CD4-positive, alpha-beta T cell treated with Interleukin-21 for 1 hour (primary cell): ENCODE data around the gene ITGA7.

Experiments
- DNase-seq: peaks from one replicate; pipeline ENCODE4 v3.0.0-alpha.2; 2020

The ITGA7 gene

GRCh38 chr12:55717011-55718007 is 9.6 kb upstream of the ITGA7 start:
- DNase-seq = no peak

- DNase-seq = no peak
Observed at GRCh38 chr12:55716582-55716957, 8.9 kb upstream of the ITGA7 start.

- DNase-seq = peak; percentile 92
Observed at GRCh38 chr12:55715833-55716581, 8.3 kb upstream of the ITGA7 start, which contains the start of gene BLOC1S1. BLOC1S1 (plus strand) TSS chr12:55716046; CDS start chr12:55716052, 6 bp downstream.

GRCh38 chr12:55715169-55715764 is 7.6 kb upstream of the ITGA7 start:
- DNase-seq = no peak

GRCh38 chr12:55713721-55714120 is 6.0 kb upstream of the ITGA7 start:
- DNase-seq = no peak

GRCh38 chr12:55712700-55713415 is 5.2 kb upstream of the ITGA7 start:
- DNase-seq = no peak

GRCh38 chr12:55711786-55712553 is 4.3 kb upstream of the ITGA7 start:
- DNase-seq = no peak

GRCh38 chr12:55708695-55709233 is 1.1 kb upstream of the ITGA7 start:
- DNase-seq = no peak

- no peak for DNase-seq
Observed at GRCh38 chr12:55707219-55707671, 459 bp downstream of the ITGA7 start.

GRCh38 chr12:55706568-55707218 is 1.0 kb downstream of the ITGA7 start:
- no peak for DNase-seq

GRCh38 chr12:55705782-55706402 is 1.8 kb downstream of the ITGA7 start:
- no peak for DNase-seq

GRCh38 chr12:55704824-55705718 is 2.6 kb downstream of the ITGA7 start:
- DNase-seq = no peak

GRCh38 chr12:55703901-55704761 is 3.6 kb downstream of the ITGA7 start:
- no peak for DNase-seq

- DNase-seq = no peak
Observed at GRCh38 chr12:55703288-55703687, 4.4 kb downstream of the ITGA7 start.

- DNase-seq = no peak
Observed at GRCh38 chr12:55702861-55703260, 4.8 kb downstream of the ITGA7 start.

- no peak for DNase-seq
Observed at GRCh38 chr12:55700255-55701018, 7.3 kb downstream of the ITGA7 start.

- DNase-seq = no peak
Observed at GRCh38 chr12:55699471-55700055, 8.1 kb downstream of the ITGA7 start.
